ENCODE data around the gene FASTKD1. TPM values are rescaled to one million over a fixed set of nuclear protein-coding genes. Genes with fewer than 3 reads are reported as not detected.

Gene FASTKD1
- total RNA-seq, 1 experiment from 2014 or later = 21.1 TPM

- Histone ChIP-seq H4K20me1 (ENCODE audit: low read length) (no peaks in the 10 kb centered on the region), H3K36me3 (ENCODE audit: low read depth, low read length) (no peaks in the 10 kb centered on the region), H3K79me2 (ENCODE audit: low read length) (no peaks in the 10 kb centered on the region), H3K4me1 (ENCODE audit: insufficient read depth, low read length) (no peaks in the 10 kb centered on the region), H3K27ac (ENCODE audit: low read length) (no peak overlapping the region), H3K4me3 (ENCODE audit: low read length) (no peak overlapping the region), H3K9me2 (replicated peaks; ENCODE audit: low read length) (no peaks in the 10 kb centered on the region), H3K4me2 (ENCODE audit: low read length) (no peak overlapping the region), H3F3A (ENCODE audit: low read length, unreplicated experiment) (no peaks in the 10 kb centered on the region), H3K27me3 (ENCODE audit: low read length) (no peaks in the 10 kb centered on the region), H3K9me3 (ENCODE audit: low read length) (no peaks in the 10 kb centered on the region), H3K9ac (ENCODE audit: low read length) (no peak overlapping the region), H2AFZ (ENCODE audit: low read length) (no peak overlapping the region)
- intact Hi-C loops (cut with micrococcal nuclease) = no loop called here
- no peak for TF ChIP-seq EZH2phosphoT487 (IDR thresholded peaks at IDR 0.05; ENCODE audit: borderline replicate concordance, low read length)
- ChIA-PET POLR2A (ENCODE audit: unreplicated experiment) (no interaction called here), CTCF (no interaction called here)
- ATAC-seq (no peak), DNase-seq (no peak)
- BruUV-seq (replicated peaks) = no TSS peak
Observed at GRCh38 chr2:169493360-169493759, 80.3 kb downstream of the FASTKD1 start.

- ChIA-PET CTCF (no interaction called here), POLR2A (ENCODE audit: unreplicated experiment) (no interaction called here)
- no peak overlapping the region for H3K27ac ChIP-seq (ENCODE audit: low read length)
- TF ChIP-seq EZH2phosphoT487 (IDR thresholded peaks at IDR 0.05; ENCODE audit: borderline replicate concordance, low read length) = no peak
- TF ChIP-seq EZH2 (IDR thresholded peaks at IDR 0.05; ENCODE audit: low read length, unreplicated experiment) = no peak
- TF ChIP-seq CTCF (conservative IDR thresholded peaks at IDR 0.05; ENCODE audit: low read depth, low read length) = no peak
- no peak overlapping the region for H3K4me3 ChIP-seq (ENCODE audit: low read length)
- H3K36me3 ChIP-seq (ENCODE audit: low read depth, low read length) = no peaks in the 10 kb centered on the region
- H4K20me1 ChIP-seq (ENCODE audit: low read length) = no peaks in the 10 kb centered on the region
- H3K4me2 ChIP-seq (ENCODE audit: low read length) = no peak overlapping the region
- H3K79me2 ChIP-seq (ENCODE audit: low read length) = no peaks in the 10 kb centered on the region
- no peaks in the 10 kb centered on the region for H3K9me3 ChIP-seq (ENCODE audit: low read length)
- no peaks in the 10 kb centered on the region for H3K9me2 ChIP-seq (replicated peaks; ENCODE audit: low read length)
- no peak overlapping the region for H2AFZ ChIP-seq (ENCODE audit: low read length)
- no peak for DNase-seq
- H3K9ac ChIP-seq (ENCODE audit: low read length) = no peak overlapping the region
- ATAC-seq = no peak
- no peaks in the 10 kb centered on the region for H3K27me3 ChIP-seq (ENCODE audit: low read length)
- no peaks in the 10 kb centered on the region for H3K4me1 ChIP-seq (ENCODE audit: insufficient read depth, low read length)
- BruUV-seq (replicated peaks) = no TSS peak
- intact Hi-C loops (cut with micrococcal nuclease) = no loop called here
- no peaks in the 10 kb centered on the region for H3F3A ChIP-seq (ENCODE audit: low read length, unreplicated experiment)
Observed at GRCh38 chr2:169491378-169491777, 82.3 kb downstream of the FASTKD1 start.

- H3K9me3 ChIP-seq (ENCODE audit: low read length) = no peaks in the 10 kb centered on the region
- intact Hi-C loops (cut with micrococcal nuclease) = no loop called here
- H2AFZ ChIP-seq (ENCODE audit: low read length) = no peak overlapping the region
- no peaks in the 10 kb centered on the region for H3K4me1 ChIP-seq (ENCODE audit: insufficient read depth, low read length)
- ATAC-seq (no peak), DNase-seq (no peak)
- no peaks in the 10 kb centered on the region for H3K27me3 ChIP-seq (ENCODE audit: low read length)
- H3K36me3 ChIP-seq (ENCODE audit: low read depth, low read length) = 0 out of 2 replicates have a peak, but pooled peaks cover 4% of the 10 kb centered on the region
- H3K4me3 ChIP-seq (ENCODE audit: low read length) = no peak overlapping the region
- H3K27ac ChIP-seq (ENCODE audit: low read length) = no peak overlapping the region
- BruUV-seq (replicated peaks) = no TSS peak
- no peaks in the 10 kb centered on the region for H3K9me2 ChIP-seq (replicated peaks; ENCODE audit: low read length)
- no peak overlapping the region for H3K4me2 ChIP-seq (ENCODE audit: low read length)
- ChIA-PET CTCF (no interaction called here), POLR2A (ENCODE audit: unreplicated experiment) (no interaction called here)
- no peaks in the 10 kb centered on the region for H3K79me2 ChIP-seq (ENCODE audit: low read length)
- H3K9ac ChIP-seq (ENCODE audit: low read length) = no peak overlapping the region
- H3F3A ChIP-seq (ENCODE audit: low read length, unreplicated experiment) = no peaks in the 10 kb centered on the region
- H4K20me1 ChIP-seq (ENCODE audit: low read length) = no peaks in the 10 kb centered on the region
- TF ChIP-seq EZH2 (IDR thresholded peaks at IDR 0.05; ENCODE audit: low read length, unreplicated experiment) (no peak), EZH2phosphoT487 (IDR thresholded peaks at IDR 0.05; ENCODE audit: borderline replicate concordance, low read length) (no peak), CTCF (conservative IDR thresholded peaks at IDR 0.05; ENCODE audit: low read depth, low read length) (no peak)
Observed at GRCh38 chr2:169490834-169491233, 82.8 kb downstream of the FASTKD1 start.

Data from PC-3 (cell line).